Esophagus squamous epithelium (tissue), 5 donors: ENCODE measurements around the gene GAS2L2. TPM values are rescaled to one million over a fixed set of nuclear protein-coding genes. Genes with fewer than 3 reads are reported as not detected.

Experiments used
- DNase-seq: peaks from one replicate; lab custom pipeline; 2025; lab: John Stamatoyannopoulos, UW
- H3K27ac ChIP-seq, 4 donors: fragments of 200-600 bp; sonication (generic); one replicate each; pipeline ENCODE4 v1.5.1; 2016 to 2019; ENCODE audit warnings: mild to moderate bottlenecking in 1 of 4
- H3K27me3 ChIP-seq, 4 donors: fragments of 200-600 bp; sonication (generic); 1 replicate in 3 of 4; 2 replicates in 1 of 4; pipeline versions ENCODE4 v1.5.1 to v1.6.0; 2017 to 2021; ENCODE audit warnings: antibody characterized with exemption in 1 of 4
- H3K36me3 ChIP-seq, 3 donors: fragments of 200-600 bp; sonication (generic); one replicate each; pipeline ENCODE4 v1.5.1; 2016 to 2019
- H3K4me1 ChIP-seq, 3 donors: fragments of 200-600 bp; sonication (generic); one replicate each; pipeline ENCODE4 v1.5.1; 2017 to 2019
- H3K4me3 ChIP-seq, 4 donors: fragments of 200-600 bp; sonication (generic); 1 replicate in 3 of 4; 2 replicates in 1 of 4; pipeline ENCODE4 v1.5.1; 2016 to 2019; ENCODE audit warnings: mild to moderate bottlenecking in 2 of 4, moderate library complexity in 1 of 4
- H3K9me3 ChIP-seq, 3 donors: fragments of 200-600 bp; sonication (generic); one replicate each; pipeline ENCODE4 v1.5.1; 2016 to 2019
- CTCF ChIP-seq, 6 experiments: fragments of 450-650 bp in 4 of 6; fragments of 200-600 bp in 2 of 6; sonication (generic) in 2 of 6; IDR thresholded peaks; one replicate each; pipeline ENCODE4 v1.5.1; 2016 to 2019; ENCODE audit warnings: antibody characterized with exemption in 6 of 6, mild to moderate bottlenecking in 4 of 6, moderate library complexity in 4 of 6
- POLR2A ChIP-seq, 4 donors: fragments of 450-650 bp; IDR thresholded peaks; one replicate each; pipeline ENCODE4 v1.6.1; 2017; ENCODE audit warnings: antibody characterized with exemption in 4 of 4, mild to moderate bottlenecking in 4 of 4, moderate library complexity in 3 of 4
- WGBS, 2 donors: methylation state at CpG; one replicate each; pipeline ENCODE4 v1.1.5; 2018; 5-methylcytosine and 5-hydroxymethylcytosine counted together
- intact Hi-C: fragments of 100-400 bp; cut with DNase I; formaldehyde crosslinking; loops from one replicate; pipeline ENCODE4 v1.15.0; 2022
- total RNA-seq, 4 donors: library from RNA; depleted of rRNA; stranded (reverse); fragments of >200 nt; gene quantifications; one replicate each; pipeline ENCODE4 v1.1.0, GENCODE V29; 2016
- donor health status: DM: yes; HTN: yes; CAD: no.

The GAS2L2 gene
- total RNA-seq, 4 donors from 2014 or later: not detected

DNA sequence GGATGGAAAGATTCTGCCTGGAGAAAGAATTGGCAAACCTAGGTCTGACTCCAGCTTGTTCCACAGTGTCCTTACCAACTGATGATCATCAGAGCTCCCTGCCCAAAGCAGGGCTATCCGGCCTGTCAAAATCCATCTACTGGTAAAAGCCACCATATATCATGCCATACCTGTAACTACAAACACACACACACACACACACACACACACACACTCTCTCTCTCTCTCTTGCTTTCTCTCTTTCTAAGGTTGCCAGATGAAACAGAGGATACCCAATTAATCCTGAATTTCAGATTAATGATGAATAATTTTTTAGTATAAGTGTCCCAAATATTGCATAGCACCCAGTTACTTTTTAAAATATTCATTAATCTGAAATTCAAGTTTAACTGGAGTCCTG is 43.9 kb upstream of the GAS2L2 start:
- peaks cover 22 to 83% (median 54%) of the 10 kb centered on the region in 3 donors for H3K4me1 ChIP-seq

GRCh38 chr17:35795871-35796265 is 42.8 kb upstream of the GAS2L2 start:
- H3K4me1 ChIP-seq: peaks cover 17 to 83% (median 49%) of the 10 kb centered on the region in 3 donors
- H3K36me3 ChIP-seq: no peaks in the 10 kb centered on the region
- TF ChIP-seq CTCF (IDR thresholded peaks at IDR 0.05): no peak
- TF ChIP-seq POLR2A (IDR thresholded peaks at IDR 0.05): no peak
- no peaks in the 10 kb centered on the region for H3K9me3 ChIP-seq
- H3K4me3 ChIP-seq: peak overlapping the region; percentile 55 to 94 (median 72)
- intact Hi-C loops: no loop called here
- 23 to 33% methylated on average over 2 to 8 of the region's 8 CpGs for WGBS, 2 donors
- H3K27ac ChIP-seq: peak overlapping the region; percentile 79 to 88 (median 83)
- peaks cover 0 to 44% (median 0%) of the 10 kb centered on the region in 4 donors for H3K27me3 ChIP-seq
- DNase-seq: no peak

More for the DNA sequence above, 43.9 kb upstream of the GAS2L2 start:
- Histone ChIP-seq H3K27ac (no peak overlapping the region), H3K27me3 (peaks cover 0 to 44% (median 0%) of the 10 kb centered on the region in 4 donors), H3K9me3 (no peaks in the 10 kb centered on the region), H3K4me3 (no peak overlapping the region), H3K36me3 (no peaks in the 10 kb centered on the region)
- intact Hi-C loops: no loop called here
- DNase-seq: no peak
- TF ChIP-seq POLR2A (IDR thresholded peaks at IDR 0.05): no peak
- no peak for TF ChIP-seq CTCF (IDR thresholded peaks at IDR 0.05)
- WGBS, 2 donors: 91 to 100% methylated on average over 1 of the region's 1 CpG

- no peak for DNase-seq
- peaks cover 0 to 44% (median 0%) of the 10 kb centered on the region in 4 donors for H3K27me3 ChIP-seq
- WGBS, 2 donors: 3 to 4% methylated on average over 7 to 9 of the region's 89 CpGs
- H3K4me3 ChIP-seq: peak within 1 kb of the TSS; percentile 55 to 94 (median 72)
- H3K36me3 ChIP-seq: no peaks in the 10 kb centered on the region
- peak within 1 kb of the TSS; percentile 79 to 88 (median 83) for H3K27ac ChIP-seq
- TF ChIP-seq CTCF (IDR thresholded peaks at IDR 0.05) (no peak), POLR2A (IDR thresholded peaks at IDR 0.05) (peak in 2 of 4 donors; percentile 69 to 82)
- intact Hi-C loops: no loop called here
- H3K4me1 ChIP-seq: peaks cover 12 to 83% (median 43%) of the 10 kb centered on the region in 3 donors
- no peaks in the 10 kb centered on the region for H3K9me3 ChIP-seq
Measured at GRCh38 chr17:35795007-35795870, 42.2 kb upstream of the GAS2L2 start, which contains the start of gene MMP28. MMP28 (minus strand) TSS chr17:35795641; CDS start chr17:35795377, 264 bp downstream.

DNA sequence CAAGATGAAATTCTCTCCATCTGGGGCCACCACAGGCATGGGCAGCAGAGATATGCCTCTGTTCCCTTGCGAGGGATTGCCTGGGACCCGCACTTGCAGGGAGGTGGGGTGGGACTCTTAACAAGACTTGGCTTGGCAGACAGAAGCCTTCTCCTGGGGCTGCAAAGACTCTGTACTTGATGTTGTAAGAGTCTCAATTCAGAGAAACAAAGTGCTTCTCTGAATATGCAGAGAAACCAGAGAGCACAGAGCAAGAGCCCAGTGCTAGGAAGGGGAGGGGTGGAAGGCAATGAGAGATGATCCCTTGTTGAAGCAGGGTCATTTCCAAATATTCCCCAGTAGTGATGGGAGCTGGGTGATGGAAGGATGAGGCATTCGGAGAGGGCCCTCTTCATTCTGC is 40.2 kb upstream of the GAS2L2 start:
- TF ChIP-seq POLR2A (IDR thresholded peaks at IDR 0.05) (no peak), CTCF (IDR thresholded peaks at IDR 0.05) (no peak)
- peaks cover 0 to 44% (median 0%) of the 10 kb centered on the region in 4 donors for H3K27me3 ChIP-seq
- H3K27ac ChIP-seq: peak overlapping the region; percentile 37 to 88 (median 72)
- 39 to 61% methylated on average over 3 of the region's 3 CpGs for WGBS, 2 donors
- peaks cover 20 to 83% (median 52%) of the 10 kb centered on the region in 3 donors for H3K4me1 ChIP-seq
- intact Hi-C loops: no loop called here
- H3K4me3 ChIP-seq: peak overlapping the region in 3 of 4 donors; percentile 55 to 94 (median 80)
- no peaks in the 10 kb centered on the region for H3K9me3 ChIP-seq
- H3K36me3 ChIP-seq: no peaks in the 10 kb centered on the region
- no peak for DNase-seq
